GM21515 (cell line): ENCODE data around the gene ACTRT1.

Source experiments
- ATAC-seq: cut with Tn5 transposase; IDR thresholded peaks from one replicate; pipeline ENCODE4 v1.9.1; 2021; ENCODE audit not compliant: unreplicated experiment

Gene ACTRT1

GRCh38 chrX:128052303-128052702, at the start of gene ACTRT1:
ACTRT1 (minus strand) TSS chrX:128052403; CDS start chrX:128052206, 197 bp downstream.
- no peak for ATAC-seq

- no peak for ATAC-seq
Observed at GRCh38 chrX:128078545-128078944, 26.3 kb upstream of the ACTRT1 start.

- ATAC-seq: no peak
Observed at GRCh38 chrX:128057421-128057820, 5.2 kb upstream of the ACTRT1 start.

- no peak for ATAC-seq
Observed at GRCh38 chrX:128051526-128051925, 677 bp downstream of the ACTRT1 start.

- ATAC-seq: no peak
Observed at GRCh38 chrX:128035318-128035717, 16.9 kb downstream of the ACTRT1 start.

GRCh38 chrX:128021566-128021965, 30.6 kb downstream of the ACTRT1 start:
- no peak for ATAC-seq

GRCh38 chrX:128020701-128021100, 31.5 kb downstream of the ACTRT1 start:
- ATAC-seq: no peak

- ATAC-seq: no peak
Observed at GRCh38 chrX:128019218-128019617, 33.0 kb downstream of the ACTRT1 start.

GRCh38 chrX:128012015-128012414, 40.2 kb downstream of the ACTRT1 start:
- no peak for ATAC-seq

- ATAC-seq: no peak
Observed at GRCh38 chrX:128007882-128008281, 44.3 kb downstream of the ACTRT1 start.
